Heart left ventricle (tissue), 16 donors: ENCODE results near the gene ARHGAP10. TPM values are rescaled to one million over a fixed set of nuclear protein-coding genes. Genes with fewer than 3 reads are reported as not detected.

Source experiments
- ATAC-seq, 4 donors: fragments of 200-7000 bp; cut with Tn5 transposase; one replicate each; pipeline ENCODE4 v1.9.1; 2020 to 2022; ENCODE audit warnings: moderate library complexity in 4 of 4, mild to moderate bottlenecking in 3 of 4, moderate number of reproducible peaks in 1 of 4
- DNase-seq, 5 donors: peaks; one replicate each; pipeline ENCODE4 v3.0.0-alpha.2; 2020
- H3K27ac ChIP-seq, 12 donors: fragments of 200-600 bp; sonication (generic) in 4 of 12; one replicate each; pipeline versions ENCODE4 v1.5.0 to v1.8.0; 2016 to 2022; ENCODE audit warnings: mild to moderate bottlenecking in 2 of 12
- H3K27me3 ChIP-seq, 9 donors: fragments of 200-600 bp; sonication (generic) in 2 of 9; one replicate each; pipeline versions ENCODE4 v1.5.1 to v1.8.0; 2016 to 2022; ENCODE audit warnings: mild to moderate bottlenecking in 3 of 9
- H3K36me3 ChIP-seq, 9 donors: fragments of 200-600 bp; sonication (generic) in 2 of 9; one replicate each; pipeline versions ENCODE4 v1.5.0 to v1.8.0; 2018 to 2022; ENCODE audit warnings: mild to moderate bottlenecking in 2 of 9
- H3K4me1 ChIP-seq, 12 donors: fragments of 200-600 bp; sonication (generic) in 4 of 12; one replicate each; pipeline versions ENCODE4 v1.5.0 to v1.8.0; 2016 to 2022; ENCODE audit warnings: mild to moderate bottlenecking in 3 of 12
- H3K4me3 ChIP-seq, 12 donors: fragments of 200-600 bp; sonication (generic) in 4 of 12; one replicate each; pipeline versions ENCODE4 v1.5.0 to v1.8.0; 2017 to 2022; ENCODE audit warnings: mild to moderate bottlenecking in 9 of 12, moderate library complexity in 4 of 12
- H3K9me3 ChIP-seq, 12 donors: fragments of 200-600 bp; sonication (generic) in 4 of 12; one replicate each; pipeline versions ENCODE4 v1.5.0 to v1.8.0; 2016 to 2022; ENCODE audit warnings: mild to moderate bottlenecking in 1 of 12
- CTCF ChIP-seq, 12 donors: fragments of 200-600 bp; sonication (generic) in 4 of 12; IDR thresholded peaks; one replicate each; pipeline versions ENCODE4 v1.5.0 to v1.8.0; 2018 to 2022; ENCODE audit warnings: antibody characterized with exemption in 12 of 12, mild to moderate bottlenecking in 5 of 12
- POLR2A ChIP-seq, 2 donors: fragments of 450-650 bp; IDR thresholded peaks; one replicate each; pipeline ENCODE4 v1.6.1; 2017; ENCODE audit warnings: antibody characterized with exemption in 2 of 2, mild to moderate bottlenecking in 2 of 2, moderate library complexity in 2 of 2
- WGBS, 4 donors: extraction: QIAGEN DNeasy Blood & Tissue Kit in 2 of 4; methylation state at CpG; one replicate each; pipeline versions ENCODE4 v1.1.5 to v1.1.7; 2013 to 2018; 5-methylcytosine and 5-hydroxymethylcytosine counted together
- intact Hi-C, 10 donors: fragments of 100-400 bp; cut with DNase I; formaldehyde crosslinking; loops; one replicate each; pipeline versions ENCODE4 v1.11.1 to v1.14.2; 2022
- polyA plus RNA-seq, 2 donors: library from polyadenylated mRNA; stranded (reverse); fragments of 200-250 nt; gene quantifications; one replicate each; pipeline ENCODE4 v1.2.3, GENCODE V29; 2013
- total RNA-seq, 9 donors: library from RNA; depleted of rRNA in 2 of 9; stranded (reverse); fragments of >200 nt in 2 of 9; fragmentation: NEBNext Ultra II Directional in 3 of 9; extraction: Animal tissue kit (Norgen Biotek cat#: 25700) in 3 of 9; gene quantifications; one replicate each; pipeline versions ENCODE4 v1.1.0 to v1.2.4, GENCODE V29; 2016 to 2023
- donor health status: ischemic (EF 13 %, LVEDD 7.1; RV severe dilation, severe dysfunction).
- donor health status: healthy with polysubstance abuse.
- donor health status: DM: no; HTN: yes; CAD: no.
- donor health status: DM: no; HTN: no; CAD: no.
- donor health status: ischemic (EF 25% LVEDD 6.9; RV normal size, moderate dysfunction).
- donor health status: ischemic (EF 25% LVEDD 5.7; RV mildly dilated, moderate dysfunction).
- donor health status: healthy.
- donor health status: DM: yes; HTN: yes; CAD: no.
- donor health status: ischemic (EF 35%, LVEDD 5.7; RV mildly dilated, moderate dysfunction).
- donor health status: nonischemic (EF 11% LVEDD 7.7; RV severe dilation, severe dysfunction).
- donor health status: DM: yes; HTN: yes; CAD: no.
- donor health status: PGD.
- donor health status: ischemic (EF 29% LVEDD 5.4; RV normal size, mild dysfunction).
- donor health status: nonischemic (EF 23%, LVEDD 6.1; RV moderate dilation, normal function).

ARHGAP10 gene
- total and polyA plus RNA-seq, 11 donors: 30.6 to 73.7 (median 51.7) TPM

- intact Hi-C loops: no loop called here
- H3K36me3 ChIP-seq: peaks cover 0 to 65% (median 26%) of the 10 kb centered on the region in 9 donors
- peaks cover 0 to 3% (median 0%) of the 10 kb centered on the region in 12 donors for H3K4me1 ChIP-seq
- no peaks in the 10 kb centered on the region for H3K27me3 ChIP-seq
- ATAC-seq (no peak), DNase-seq (no peak)
- 96 to 100% (median 100%) methylated on average over 1 of the region's 1 CpG for WGBS, 4 donors
- TF ChIP-seq CTCF (IDR thresholded peaks at IDR 0.05): no peak
- no peak for TF ChIP-seq POLR2A (IDR thresholded peaks at IDR 0.05)
- H3K27ac ChIP-seq: no peak overlapping the region
- no peak overlapping the region for H3K4me3 ChIP-seq
- H3K9me3 ChIP-seq: peaks cover 0 to 11% (median 0%) of the 10 kb centered on the region in 12 donors
Measured at GRCh38 chr4:147950261-147950660, 218.4 kb downstream of the ARHGAP10 start.

DNA sequence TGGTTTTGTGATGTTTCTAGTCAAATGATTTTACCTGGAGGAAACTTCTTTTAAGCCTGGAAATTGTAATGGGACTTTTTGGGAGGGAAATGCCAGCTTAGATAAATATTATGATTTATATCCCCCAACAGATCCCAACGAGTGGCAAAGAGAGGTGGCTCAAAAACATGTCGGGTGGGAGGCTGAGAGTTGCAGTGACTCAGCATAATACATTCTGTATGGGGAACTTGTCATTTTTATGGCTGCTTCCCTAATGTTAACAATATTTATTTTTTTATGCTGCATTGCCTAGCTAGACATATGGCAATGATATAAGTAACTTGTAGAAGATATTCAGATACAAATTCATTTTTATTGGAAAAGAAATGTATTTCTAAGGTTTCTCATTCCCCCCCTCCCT lies 219.0 kb downstream of the ARHGAP10 start:
- no peak overlapping the region for H3K4me3 ChIP-seq
- peaks cover 0 to 9% (median 0%) of the 10 kb centered on the region in 12 donors for H3K4me1 ChIP-seq
- WGBS, 4 donors: 66 to 86% (median 76%) methylated on average over 2 of the region's 2 CpGs
- intact Hi-C loops: no loop called here
- H3K9me3 ChIP-seq: peaks cover 0 to 11% (median 0%) of the 10 kb centered on the region in 12 donors
- ATAC-seq: no peak
- no peak for TF ChIP-seq POLR2A (IDR thresholded peaks at IDR 0.05)
- no peak for TF ChIP-seq CTCF (IDR thresholded peaks at IDR 0.05)
- H3K27me3 ChIP-seq: no peaks in the 10 kb centered on the region
- no peak overlapping the region for H3K27ac ChIP-seq
- no peak for DNase-seq
- peaks cover 0 to 64% (median 26%) of the 10 kb centered on the region in 9 donors for H3K36me3 ChIP-seq

DNA sequence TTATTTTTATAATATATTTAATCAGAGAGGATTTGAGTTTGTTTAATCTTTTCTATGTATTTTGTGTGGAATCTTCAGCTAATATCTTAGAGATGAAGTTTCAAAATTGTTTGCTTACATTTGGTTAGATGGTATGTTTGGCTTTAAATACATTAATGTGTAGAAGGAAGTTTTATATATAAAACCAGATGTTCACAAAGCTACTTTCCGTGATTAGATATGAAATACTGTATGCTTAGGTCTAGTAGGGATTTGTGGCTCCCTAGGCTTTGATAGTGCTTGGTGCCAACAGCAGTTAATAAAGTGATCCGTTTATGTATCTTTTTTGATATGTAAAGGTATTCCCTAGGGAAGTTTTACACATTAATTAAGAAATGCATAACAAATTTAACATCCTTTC lies 223.0 kb downstream of the ARHGAP10 start:
- no peak for ATAC-seq
- TF ChIP-seq CTCF (IDR thresholded peaks at IDR 0.05) (no peak), POLR2A (IDR thresholded peaks at IDR 0.05) (no peak)
- H3K4me1 ChIP-seq: peaks cover 0 to 40% (median 21%) of the 10 kb centered on the region in 12 donors
- WGBS, 4 donors: 76 to 88% (median 86%) methylated on average over 2 of the region's 2 CpGs
- no peak for DNase-seq
- no peaks in the 10 kb centered on the region for H3K27me3 ChIP-seq
- peaks cover 0 to 26% (median 12%) of the 10 kb centered on the region in 9 donors for H3K36me3 ChIP-seq
- intact Hi-C loops: no loop called here
- no peak overlapping the region for H3K4me3 ChIP-seq
- no peak overlapping the region for H3K27ac ChIP-seq
- H3K9me3 ChIP-seq: peaks cover 0 to 11% (median 0%) of the 10 kb centered on the region in 12 donors

GRCh38 chr4:147955827-147956558 lies 224.1 kb downstream of the ARHGAP10 start:
- DNase-seq (no peak), ATAC-seq (peak in 1 of 4 donors; percentile 41)
- Histone ChIP-seq H3K36me3 (peaks cover 0 to 17% (median 5%) of the 10 kb centered on the region in 9 donors), H3K4me1 (peaks cover 0 to 40% (median 21%) of the 10 kb centered on the region in 12 donors), H3K9me3 (peaks cover 0 to 11% (median 0%) of the 10 kb centered on the region in 12 donors), H3K27ac (peak overlapping the region in 2 of 12 donors; percentile 5 to 21), H3K27me3 (no peaks in the 10 kb centered on the region), H3K4me3 (no peak overlapping the region)
- WGBS, 4 donors: 37 to 50% (median 38%) methylated on average over 4 of the region's 4 CpGs
- intact Hi-C loops: no loop called here
- TF ChIP-seq POLR2A (IDR thresholded peaks at IDR 0.05) (no peak), CTCF (IDR thresholded peaks at IDR 0.05) (no peak)
